HepG2 (cell line): Measurements from ENCODE around the gene TAS2R40. TPM values are rescaled to one million over a fixed set of nuclear protein-coding genes. Genes with fewer than 3 reads are reported as not detected.

Source experiments
- CBX5 ChIP-seq: sonication (generic); formaldehyde crosslinking; IDR thresholded peaks from 2 replicates; pipeline ENCODE4 v1.4.0; 2020; ENCODE audit warnings: missing genetic modification reagents, borderline replicate concordance
- ERF ChIP-seq: IDR thresholded peaks from 2 replicates; pipeline ENCODE4 v1.6.1; 2018; ENCODE audit warnings: missing biosample characterization, missing genetic modification reagents
- GTF3A ChIP-seq: sonication (generic); formaldehyde crosslinking; conservative IDR thresholded peaks from 2 replicates; pipeline ENCODE4 v1.4.0; 2020; ENCODE audit warnings: mild to moderate bottlenecking, missing genetic modification reagents
- KAT2B ChIP-seq: fragments of 150-350 bp; IDR thresholded peaks from 2 replicates; pipeline ENCODE4 v1.6.1; 2014; ENCODE audit warnings: low read depth, low read length, borderline replicate concordance
- POLR2G ChIP-seq: fragments of 200-400 bp; formaldehyde crosslinking; IDR thresholded peaks from 2 replicates; pipeline ENCODE4 v1.6.1; 2018; ENCODE audit warnings: mild to moderate bottlenecking, low read depth, low read length, moderate library complexity
- SMAD3 ChIP-seq: sonication (generic); formaldehyde crosslinking; IDR thresholded peaks from 2 replicates; pipeline ENCODE4 v1.4.0; 2020; ENCODE audit warnings: missing genetic modification reagents
- ZKSCAN8 ChIP-seq: IDR thresholded peaks from 2 replicates; pipeline ENCODE4 v1.6.1; 2016; ENCODE audit warnings: borderline replicate concordance, missing genetic modification reagents, missing compliant biosample characterization
- ZMYM3 ChIP-seq: sonication (generic); formaldehyde crosslinking; IDR thresholded peaks from 2 replicates; pipeline ENCODE4 v1.5.1; 2020; ENCODE audit warnings: mild to moderate bottlenecking, missing genetic modification reagents
- ZNF101 ChIP-seq: sonication (generic); formaldehyde crosslinking; IDR thresholded peaks from 2 replicates; pipeline ENCODE4 v1.4.0; 2020; ENCODE audit warnings: mild to moderate bottlenecking, low read depth, missing genetic modification reagents, borderline replicate concordance
- ZNF256 ChIP-seq: sonication (generic); formaldehyde crosslinking; conservative IDR thresholded peaks from 2 replicates; pipeline ENCODE4 v1.4.0; 2020; ENCODE audit warnings: missing genetic modification reagents
- ZNF670 ChIP-seq: sonication (generic); formaldehyde crosslinking; IDR thresholded peaks from 2 replicates; pipeline ENCODE4 v1.8.0; 2022; ENCODE audit warnings: mild to moderate bottlenecking, missing genetic modification reagents, borderline replicate concordance
- ZNF747 ChIP-seq: sonication (generic); formaldehyde crosslinking; IDR thresholded peaks from 2 replicates; pipeline ENCODE4 v1.8.1; 2023; ENCODE audit warnings: missing genetic modification reagents, mild to moderate bottlenecking, borderline replicate concordance
- polyA plus RNA-seq, 8 experiments: library from polyadenylated mRNA; depleted of rRNA in 3 of 8; stranded (reverse) in 7 of 8; unstranded in 1 of 8; fragments of >200 nt; fragmentation: Illumina TruSeq in 4 of 8; extraction: Trizol in 4 of 8; gene quantifications; 2 replicates each; pipeline versions ENCODE4 v1.2.1 to v1.2.3, GENCODE V29; 2011 to 2016; ENCODE audit warnings: low read depth in 4 of 8, missing spikeins in 1 of 8, mixed read lengths in 1 of 8; ENCODE audit not compliant: insufficient read depth in 1 of 8
- total RNA-seq, 5 experiments: library from RNA; depleted of rRNA; stranded (reverse); fragments of >200 nt; fragmentation: Illumina TruSeq; extraction: Trizol; gene quantifications; 2 replicates each; pipeline ENCODE4 v1.2.3, GENCODE V29; 2016; ENCODE audit warnings: low read depth in 1 of 5
- TF ChIP-seq, protein P1 (sequence below): sonication (generic); formaldehyde crosslinking; IDR thresholded peaks from 2 replicates; pipeline ENCODE4 v1.5.0; 2020; ENCODE audit warnings: missing genetic modification reagents
- TF ChIP-seq, protein P2 (sequence below): sonication (generic); formaldehyde crosslinking; IDR thresholded peaks from 2 replicates; pipeline ENCODE4 v1.4.0; 2020; ENCODE audit warnings: missing genetic modification reagents
- TF ChIP-seq, protein P3 (sequence below): sonication (generic); formaldehyde crosslinking; IDR thresholded peaks from 2 replicates; pipeline ENCODE4 v1.5.0; 2020; ENCODE audit warnings: mild to moderate bottlenecking, missing genetic modification reagents, borderline replicate concordance
- TF ChIP-seq, protein P4 (sequence below): sonication (generic); formaldehyde crosslinking; IDR thresholded peaks from 2 replicates; pipeline ENCODE4 v1.5.0; 2020; ENCODE audit warnings: missing genetic modification reagents, mild to moderate bottlenecking, borderline replicate concordance

Gene TAS2R40
- total and polyA plus RNA-seq, 2 of the 13 experiments (the other 11 are each of a cell fraction or from before 2014, with no cell fraction given): not detected

DNA sequence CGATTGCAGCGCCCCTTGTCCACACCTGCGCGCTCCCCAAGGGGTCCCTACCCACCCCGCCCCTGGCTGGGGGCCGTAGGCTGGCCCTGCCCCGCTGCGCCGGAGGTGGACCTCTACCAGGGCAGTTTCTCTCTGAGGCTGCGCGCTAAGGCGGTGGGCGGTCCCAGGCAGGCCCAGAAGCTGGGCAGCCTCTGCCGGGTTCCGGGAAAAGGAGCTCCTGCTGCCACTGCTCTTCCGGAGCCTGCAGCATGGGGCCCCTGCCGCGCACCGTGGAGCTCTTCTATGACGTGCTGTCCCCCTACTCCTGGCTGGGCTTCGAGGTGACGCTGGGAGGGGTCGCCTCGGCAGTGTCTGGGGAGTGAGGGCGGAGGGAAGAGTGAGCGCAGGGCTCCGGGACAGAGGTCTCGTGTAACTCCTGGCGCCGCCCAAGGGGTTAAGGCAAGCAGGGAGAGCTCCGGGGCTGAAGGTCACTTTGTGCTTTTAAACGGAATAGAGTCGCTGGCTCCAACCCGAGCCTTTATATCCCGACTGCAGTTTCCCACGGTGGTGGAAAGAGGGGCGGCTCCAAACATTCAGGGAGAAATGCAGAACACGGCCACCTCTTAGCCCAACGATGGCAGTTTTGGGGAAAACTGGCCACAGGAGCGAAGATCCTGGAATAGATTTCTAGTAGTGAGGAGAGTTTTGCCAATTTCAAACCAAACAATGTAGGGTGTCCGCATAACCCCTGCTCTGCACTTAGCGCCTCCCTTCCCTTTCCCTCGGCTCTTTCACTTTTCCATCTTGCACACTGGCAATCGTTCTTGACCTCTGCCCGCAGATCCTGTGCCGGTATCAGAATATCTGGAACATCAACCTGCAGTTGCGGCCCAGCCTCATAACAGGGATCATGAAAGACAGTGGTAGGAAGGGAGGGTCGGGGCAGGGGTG lies 41.7 kb downstream of the TAS2R40 start, which contains the start of gene GSTK1 (continued):
- TF ChIP-seq ERF (CRISPR knock-in tag): peak; percentile 81
- TF ChIP-seq, protein P1, sequence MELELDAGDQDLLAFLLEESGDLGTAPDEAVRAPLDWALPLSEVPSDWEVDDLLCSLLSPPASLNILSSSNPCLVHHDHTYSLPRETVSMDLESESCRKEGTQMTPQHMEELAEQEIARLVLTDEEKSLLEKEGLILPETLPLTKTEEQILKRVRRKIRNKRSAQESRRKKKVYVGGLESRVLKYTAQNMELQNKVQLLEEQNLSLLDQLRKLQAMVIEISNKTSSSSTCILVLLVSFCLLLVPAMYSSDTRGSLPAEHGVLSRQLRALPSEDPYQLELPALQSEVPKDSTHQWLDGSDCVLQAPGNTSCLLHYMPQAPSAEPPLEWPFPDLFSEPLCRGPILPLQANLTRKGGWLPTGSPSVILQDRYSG: no peak
- peak; percentile 86; the same call in 1 of the 2 replicates for TF ChIP-seq SMAD3
- TF ChIP-seq POLR2G: peak; percentile 98
- TF ChIP-seq, protein P2, sequence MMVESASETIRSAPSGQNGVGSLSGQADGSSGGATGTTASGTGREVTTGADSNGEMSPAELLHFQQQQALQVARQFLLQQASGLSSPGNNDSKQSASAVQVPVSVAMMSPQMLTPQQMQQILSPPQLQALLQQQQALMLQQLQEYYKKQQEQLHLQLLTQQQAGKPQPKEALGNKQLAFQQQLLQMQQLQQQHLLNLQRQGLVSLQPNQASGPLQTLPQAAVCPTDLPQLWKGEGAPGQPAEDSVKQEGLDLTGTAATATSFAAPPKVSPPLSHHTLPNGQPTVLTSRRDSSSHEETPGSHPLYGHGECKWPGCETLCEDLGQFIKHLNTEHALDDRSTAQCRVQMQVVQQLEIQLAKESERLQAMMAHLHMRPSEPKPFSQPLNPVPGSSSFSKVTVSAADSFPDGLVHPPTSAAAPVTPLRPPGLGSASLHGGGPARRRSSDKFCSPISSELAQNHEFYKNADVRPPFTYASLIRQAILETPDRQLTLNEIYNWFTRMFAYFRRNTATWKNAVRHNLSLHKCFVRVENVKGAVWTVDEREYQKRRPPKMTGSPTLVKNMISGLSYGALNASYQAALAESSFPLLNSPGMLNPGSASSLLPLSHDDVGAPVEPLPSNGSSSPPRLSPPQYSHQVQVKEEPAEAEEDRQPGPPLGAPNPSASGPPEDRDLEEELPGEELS (CRISPR knock-in tag): peak; percentile 24; the same call in 1 of the 2 replicates
- TF ChIP-seq CBX5 (CRISPR knock-in tag): peak; percentile 74; the same call in 1 of the 2 replicates
- TF ChIP-seq ZKSCAN8 (CRISPR knock-in tag): peak; percentile 30; the same call in 1 of the 2 replicates
- peak; percentile 83; the same call in 1 of the 2 replicates for TF ChIP-seq ZNF670 (CRISPR knock-in tag)
- no peak for TF ChIP-seq ZNF747
- TF ChIP-seq ZNF256 (CRISPR knock-in tag): 0 out of 2 replicates have a peak, but pooled peaks have one; percentile 29
- TF ChIP-seq ZNF101: no peak
- no peak for TF ChIP-seq KAT2B
- no peak for TF ChIP-seq GTF3A (CRISPR knock-in tag)
- TF ChIP-seq, protein P3, sequence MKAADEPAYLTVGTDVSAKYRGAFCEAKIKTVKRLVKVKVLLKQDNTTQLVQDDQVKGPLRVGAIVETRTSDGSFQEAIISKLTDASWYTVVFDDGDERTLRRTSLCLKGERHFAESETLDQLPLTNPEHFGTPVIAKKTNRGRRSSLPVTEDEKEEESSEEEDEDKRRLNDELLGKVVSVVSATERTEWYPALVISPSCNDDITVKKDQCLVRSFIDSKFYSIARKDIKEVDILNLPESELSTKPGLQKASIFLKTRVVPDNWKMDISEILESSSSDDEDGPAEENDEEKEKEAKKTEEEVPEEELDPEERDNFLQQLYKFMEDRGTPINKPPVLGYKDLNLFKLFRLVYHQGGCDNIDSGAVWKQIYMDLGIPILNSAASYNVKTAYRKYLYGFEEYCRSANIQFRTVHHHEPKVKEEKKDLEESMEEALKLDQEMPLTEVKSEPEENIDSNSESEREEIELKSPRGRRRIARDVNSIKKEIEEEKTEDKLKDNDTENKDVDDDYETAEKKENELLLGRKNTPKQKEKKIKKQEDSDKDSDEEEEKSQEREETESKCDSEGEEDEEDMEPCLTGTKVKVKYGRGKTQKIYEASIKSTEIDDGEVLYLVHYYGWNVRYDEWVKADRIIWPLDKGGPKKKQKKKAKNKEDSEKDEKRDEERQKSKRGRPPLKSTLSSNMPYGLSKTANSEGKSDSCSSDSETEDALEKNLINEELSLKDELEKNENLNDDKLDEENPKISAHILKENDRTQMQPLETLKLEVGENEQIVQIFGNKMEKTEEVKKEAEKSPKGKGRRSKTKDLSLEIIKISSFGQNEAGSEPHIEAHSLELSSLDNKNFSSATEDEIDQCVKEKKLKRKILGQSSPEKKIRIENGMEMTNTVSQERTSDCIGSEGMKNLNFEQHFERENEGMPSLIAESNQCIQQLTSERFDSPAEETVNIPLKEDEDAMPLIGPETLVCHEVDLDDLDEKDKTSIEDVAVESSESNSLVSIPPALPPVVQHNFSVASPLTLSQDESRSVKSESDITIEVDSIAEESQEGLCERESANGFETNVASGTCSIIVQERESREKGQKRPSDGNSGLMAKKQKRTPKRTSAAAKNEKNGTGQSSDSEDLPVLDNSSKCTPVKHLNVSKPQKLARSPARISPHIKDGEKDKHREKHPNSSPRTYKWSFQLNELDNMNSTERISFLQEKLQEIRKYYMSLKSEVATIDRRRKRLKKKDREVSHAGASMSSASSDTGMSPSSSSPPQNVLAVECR: peak; percentile 89; the same call in 1 of the 2 replicates
- TF ChIP-seq, protein P4, sequence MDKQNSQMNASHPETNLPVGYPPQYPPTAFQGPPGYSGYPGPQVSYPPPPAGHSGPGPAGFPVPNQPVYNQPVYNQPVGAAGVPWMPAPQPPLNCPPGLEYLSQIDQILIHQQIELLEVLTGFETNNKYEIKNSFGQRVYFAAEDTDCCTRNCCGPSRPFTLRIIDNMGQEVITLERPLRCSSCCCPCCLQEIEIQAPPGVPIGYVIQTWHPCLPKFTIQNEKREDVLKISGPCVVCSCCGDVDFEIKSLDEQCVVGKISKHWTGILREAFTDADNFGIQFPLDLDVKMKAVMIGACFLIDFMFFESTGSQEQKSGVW: no peak
- TF ChIP-seq ZMYM3: no peak
